Activated T-cell treated with anti-CD3 and anti-CD28 coated beads, Interleukin-2, amount 50 U/mL, for 1 hour (primary cell): ENCODE measurements around the gene SETD7.
"Not testable (repeated sequence)": the region's sequence is repeated elsewhere in the genome, so short reads cannot be mapped to it uniquely, and the experiment has no call there.

ENCODE experiments used
- DNase-seq: peaks from one replicate; pipeline ENCODE4 v3.0.0-alpha.2; 2020

Gene SETD7

DNA sequence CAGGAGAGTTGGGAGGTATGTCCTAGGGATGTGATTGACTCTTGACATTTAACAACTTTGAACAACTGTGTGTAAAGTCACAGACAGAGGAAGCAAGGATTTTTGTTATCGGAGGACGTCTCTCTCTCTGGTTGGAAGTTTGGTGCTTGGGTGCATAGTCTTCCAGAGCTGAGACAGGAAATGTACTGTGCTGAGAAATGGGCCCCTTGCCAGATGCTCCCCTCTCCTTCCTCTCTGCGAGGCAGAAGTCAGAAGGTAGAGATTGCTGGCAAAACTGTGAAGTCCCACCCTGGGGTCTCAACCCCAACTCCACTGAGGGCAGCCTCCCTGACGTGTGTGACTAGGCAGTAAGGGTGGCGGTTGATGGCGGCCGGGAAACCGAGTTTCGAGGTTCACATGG lies 49.2 kb downstream of the SETD7 start:
- DNase-seq, result no peak

DNA sequence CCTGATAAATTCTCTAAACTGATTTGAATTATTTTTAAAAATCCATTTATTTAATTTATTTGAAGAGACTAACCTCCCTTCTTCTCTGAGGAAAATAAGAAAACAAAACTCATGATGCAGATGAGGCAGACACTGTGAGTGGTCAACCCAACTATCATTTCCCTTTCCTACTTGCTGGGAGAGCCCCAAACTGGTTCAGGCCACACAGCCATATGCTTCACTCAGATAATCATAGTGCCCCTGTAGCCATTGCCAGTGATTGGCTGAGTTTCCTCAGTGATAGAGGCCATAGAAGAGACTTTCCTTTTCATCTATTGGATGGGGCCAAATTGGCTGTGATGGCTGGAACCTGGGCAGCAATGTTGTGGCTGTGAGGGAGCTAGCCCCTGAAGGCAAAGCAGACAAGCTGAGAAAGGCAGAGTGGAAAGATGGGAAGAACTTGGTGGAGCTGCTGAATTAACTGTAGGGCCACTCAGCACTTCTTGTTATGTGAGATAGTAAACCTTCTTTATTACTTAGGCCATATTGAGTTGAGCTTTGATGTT lies 52.3 kb downstream of the SETD7 start:
- no peak for DNase-seq

DNA sequence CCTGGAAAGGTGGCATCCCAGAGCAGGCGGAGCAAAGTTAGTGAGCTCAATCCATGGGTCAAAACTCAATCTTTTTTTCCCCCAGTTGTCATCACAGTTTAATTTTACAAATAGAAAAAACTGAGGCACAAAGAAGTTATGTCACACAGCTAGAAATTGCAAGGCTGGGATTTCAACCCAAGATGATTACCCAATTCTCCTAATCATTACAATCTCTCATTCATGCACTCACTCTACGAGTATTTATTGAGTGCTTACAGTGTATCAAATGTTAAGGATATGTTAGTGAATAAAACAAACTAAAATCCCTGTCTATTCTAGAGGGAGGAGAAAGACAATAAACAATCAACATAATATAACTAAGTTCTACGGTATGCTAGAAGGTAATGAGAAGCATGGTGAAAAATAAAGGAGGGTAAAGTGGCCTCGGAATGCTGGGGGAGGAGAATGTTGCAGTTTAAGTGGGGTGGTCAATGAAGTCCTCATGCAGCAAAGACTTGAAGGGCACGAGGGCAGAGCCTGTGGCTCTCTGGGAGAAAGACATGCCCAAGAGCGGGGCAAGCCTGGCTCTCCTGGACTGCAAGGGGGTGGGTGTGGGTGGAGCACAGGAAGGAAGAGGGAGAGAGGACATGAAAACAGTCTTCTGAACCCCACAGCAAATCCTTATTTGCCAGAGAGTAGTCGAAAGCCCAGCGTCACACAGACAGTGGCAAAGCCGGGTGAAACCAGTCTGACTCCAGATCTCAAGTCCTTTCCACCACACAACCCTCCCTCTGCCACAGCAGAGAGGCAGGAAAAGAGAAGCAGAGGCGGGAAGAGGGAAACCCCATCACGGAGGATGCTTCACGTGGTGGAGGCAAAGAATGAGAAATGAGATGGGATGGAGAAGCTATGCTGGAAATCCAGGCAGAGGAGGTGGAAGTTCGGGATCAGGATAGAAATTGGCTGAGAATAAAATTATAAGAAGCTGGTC lies 53.8 kb downstream of the SETD7 start:
- no peak for DNase-seq

DNA sequence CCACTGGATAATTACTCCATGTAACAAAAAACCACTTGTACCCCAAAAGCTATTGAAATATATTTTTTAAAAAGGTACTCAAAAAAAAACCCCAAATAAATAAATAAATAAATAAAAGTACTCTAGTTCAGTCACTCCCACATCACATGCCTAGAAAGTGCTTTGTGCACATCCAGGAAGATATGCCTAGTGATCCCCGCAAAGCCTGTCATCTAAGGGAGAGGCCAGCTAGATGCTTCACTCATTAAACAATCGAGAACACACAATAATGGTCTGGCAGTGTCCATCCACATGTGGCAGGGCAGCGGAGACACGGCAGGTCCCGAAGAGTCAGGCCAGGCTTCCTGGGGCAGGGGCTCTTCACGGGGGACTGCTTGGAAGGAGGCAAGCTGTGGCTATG lies 54.5 kb downstream of the SETD7 start:
- no peak for DNase-seq

DNA sequence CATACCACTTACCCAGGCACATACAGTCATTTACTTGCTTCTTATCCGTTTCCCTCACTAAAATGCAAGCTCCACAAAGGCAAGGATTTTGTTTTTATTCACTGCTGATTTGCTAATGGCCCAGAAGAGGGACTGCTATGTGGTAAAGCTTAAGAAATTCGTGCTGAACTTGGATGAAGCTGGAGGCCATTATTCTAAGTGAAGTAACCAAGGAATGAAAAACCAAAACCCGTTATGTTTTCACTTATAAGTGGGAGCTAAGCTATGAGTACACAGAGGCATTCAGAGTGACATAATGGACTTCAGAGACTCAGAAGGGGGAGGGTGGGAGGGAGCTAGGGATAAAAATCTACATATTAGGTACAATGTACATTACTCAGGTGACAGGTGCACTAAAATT lies 54.9 kb downstream of the SETD7 start:
- no peak for DNase-seq

GRCh38 chr4:139499186-139499585 lies 56.8 kb downstream of the SETD7 start:
- no peak for DNase-seq

DNA sequence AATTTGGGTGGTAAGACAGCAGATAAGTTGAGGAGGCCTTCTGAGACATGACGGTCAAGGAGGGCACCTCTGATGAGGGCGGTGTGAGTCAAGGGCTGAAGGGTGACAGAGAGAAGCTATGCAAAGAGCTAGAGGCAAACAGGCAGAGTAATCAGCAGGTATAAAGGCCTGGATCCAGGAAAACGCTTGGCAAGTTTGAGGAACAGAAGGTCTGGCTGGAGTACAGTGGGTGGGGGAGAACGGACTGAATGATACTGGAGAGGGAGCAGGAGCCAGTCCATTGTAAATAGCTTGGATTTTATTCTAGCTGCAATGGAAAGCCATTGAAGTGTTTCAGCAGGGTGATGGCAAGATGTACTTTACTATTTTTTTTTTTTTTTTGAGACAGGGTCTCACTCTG lies 62.8 kb downstream of the SETD7 start:
- DNase-seq, result no peak

GRCh38 chr4:139492429-139492828 lies 63.6 kb downstream of the SETD7 start:
- no peak for DNase-seq

DNA sequence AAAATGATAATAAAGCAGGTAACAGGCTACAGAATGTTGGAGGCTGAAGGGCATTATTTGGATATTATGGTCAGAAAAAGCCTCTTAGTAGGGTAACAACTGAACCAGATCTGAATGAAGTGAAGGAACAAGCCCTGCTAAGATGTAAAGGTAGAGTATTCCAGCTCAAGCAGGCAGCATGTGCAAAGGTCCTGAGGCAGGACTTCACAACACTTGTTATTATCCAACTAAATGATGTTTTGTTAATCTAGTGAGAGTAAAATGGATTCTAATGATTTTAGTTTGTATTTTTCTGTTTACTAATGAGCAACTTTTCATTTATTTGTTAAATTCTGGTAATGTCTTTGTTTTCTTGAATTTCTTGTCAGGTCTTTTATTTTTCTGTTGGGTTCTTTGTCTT lies 66.4 kb downstream of the SETD7 start:
- DNase-seq, result no peak

- DNase-seq, result no peak
These were observed 67.6 kb downstream of the SETD7 start for GRCh38 chr4:139488442-139488841.

GRCh38 chr4:139484783-139485311 lies 71.2 kb downstream of the SETD7 start:
- no peak for DNase-seq

DNA sequence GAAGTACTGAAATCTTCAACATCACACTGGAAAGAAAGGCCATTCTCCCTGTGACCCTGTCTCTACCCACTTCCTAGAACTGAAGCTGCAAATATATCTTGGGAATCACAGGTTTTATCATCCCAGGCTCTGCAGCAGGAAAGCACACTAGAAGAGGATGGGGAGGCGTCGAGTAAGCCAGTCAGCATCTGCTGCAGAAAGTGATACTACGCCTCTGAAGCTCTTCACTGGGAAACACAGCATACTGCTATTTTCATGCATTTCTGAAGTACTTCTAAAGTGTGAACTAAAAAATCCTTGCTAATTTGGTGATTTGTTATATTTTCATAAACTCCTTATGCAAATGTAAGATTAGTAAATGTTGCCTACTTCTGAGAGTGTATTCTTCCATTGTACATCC lies 73.0 kb downstream of the SETD7 start:
- no peak for DNase-seq

GRCh38 chr4:139481465-139481864 lies 74.6 kb downstream of the SETD7 start:
- DNase-seq, result no peak

GRCh38 chr4:139476363-139476762 lies 79.7 kb downstream of the SETD7 start:
- DNase-seq, result no peak

DNA sequence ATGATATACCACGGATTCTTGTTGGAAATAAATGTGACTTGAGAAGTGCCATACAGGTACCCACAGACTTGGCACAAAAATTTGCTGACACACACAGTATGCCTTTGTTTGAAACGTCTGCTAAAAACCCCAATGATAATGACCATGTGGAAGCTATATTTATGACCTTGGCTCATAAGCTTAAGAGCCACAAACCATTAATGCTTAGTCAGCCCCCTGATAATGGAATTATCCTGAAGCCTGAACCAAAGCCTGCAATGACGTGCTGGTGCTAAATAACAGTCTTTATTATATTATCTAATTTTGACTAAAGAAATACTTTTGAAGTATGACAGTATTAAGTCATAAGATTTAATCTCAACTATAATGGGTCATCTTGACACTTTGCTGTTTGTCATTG lies 83.2 kb downstream of the SETD7 start:
- no peak for DNase-seq

DNA sequence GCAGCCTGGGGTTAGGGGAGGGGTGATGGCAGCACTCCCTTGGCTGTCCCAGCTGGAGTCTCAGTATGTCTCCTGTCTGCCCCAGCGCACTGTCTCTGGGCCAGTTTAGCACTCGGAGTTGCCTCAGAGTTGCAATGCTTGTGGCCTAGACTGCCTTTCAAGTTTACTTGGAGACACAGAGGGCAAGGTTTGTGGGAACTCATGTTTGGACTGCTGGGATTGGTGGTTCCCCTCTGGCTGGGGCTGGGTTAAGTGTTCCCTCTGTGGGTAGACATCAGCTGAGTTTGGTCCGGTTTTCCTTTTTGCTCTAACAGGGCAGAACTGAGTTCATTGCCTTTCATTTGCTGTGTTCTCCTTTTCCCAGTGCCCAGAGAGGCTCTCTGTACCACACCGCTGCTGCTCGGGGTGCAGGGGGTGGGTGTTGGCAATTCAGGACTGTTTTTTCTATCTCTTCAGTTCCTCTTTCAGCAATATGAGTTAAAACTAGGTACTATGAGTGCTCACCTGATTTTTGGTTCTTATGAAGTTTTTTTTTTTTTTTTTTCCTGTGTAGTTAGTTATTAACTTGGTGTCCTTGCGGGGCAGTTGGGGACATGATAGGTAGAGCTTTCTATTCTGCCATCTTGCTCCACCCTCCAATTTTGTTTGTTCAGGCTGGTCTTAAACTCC lies 84.9 kb downstream of the SETD7 start:
- no peak for DNase-seq

DNA sequence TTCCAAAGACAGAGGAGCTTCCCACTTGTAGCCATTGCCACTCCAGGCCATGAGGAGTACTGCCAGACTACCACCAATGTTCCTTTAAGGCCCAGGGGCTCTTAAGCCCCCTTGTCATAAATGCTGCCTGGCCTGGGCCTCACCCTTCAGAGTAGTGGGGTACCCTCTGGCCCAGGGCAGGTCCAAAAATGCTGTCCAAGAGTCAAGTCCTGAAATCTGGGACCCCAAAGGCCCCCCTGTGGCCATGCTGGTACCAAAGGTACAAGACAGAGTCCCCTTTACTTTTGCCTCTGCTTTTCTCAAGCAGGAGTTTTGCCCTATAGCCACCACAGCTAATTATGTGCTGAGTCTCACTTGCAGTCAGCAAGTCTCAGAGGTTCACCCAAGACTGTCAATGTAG lies 85.7 kb downstream of the SETD7 start:
- DNase-seq, result no peak

DNA sequence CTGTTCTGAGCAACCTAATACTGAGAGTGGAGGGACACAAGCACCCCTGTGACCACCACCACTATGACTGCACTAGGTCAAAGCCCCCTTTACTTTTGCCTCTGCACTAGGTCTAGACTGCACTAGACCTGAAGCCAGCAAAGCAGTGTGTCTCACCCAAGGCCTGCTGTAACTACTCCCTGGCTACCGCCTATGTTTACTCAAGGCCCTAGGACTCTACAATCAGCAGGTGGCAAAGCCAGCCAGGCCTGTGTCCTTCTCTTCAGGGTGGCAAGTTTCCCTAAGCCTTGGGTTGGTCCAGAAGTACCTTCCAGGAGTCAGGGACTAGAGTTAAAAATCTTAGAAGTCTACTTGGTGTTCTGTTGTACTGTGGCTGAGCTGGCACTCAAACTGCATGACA lies 86.2 kb downstream of the SETD7 start:
- no peak for DNase-seq

- no peak for DNase-seq
These were observed 86.8 kb downstream of the SETD7 start for GRCh38 chr4:139469216-139469615.

GRCh38 chr4:139468756-139469155 lies 87.3 kb downstream of the SETD7 start:
- not testable (repeated sequence) for DNase-seq

DNA sequence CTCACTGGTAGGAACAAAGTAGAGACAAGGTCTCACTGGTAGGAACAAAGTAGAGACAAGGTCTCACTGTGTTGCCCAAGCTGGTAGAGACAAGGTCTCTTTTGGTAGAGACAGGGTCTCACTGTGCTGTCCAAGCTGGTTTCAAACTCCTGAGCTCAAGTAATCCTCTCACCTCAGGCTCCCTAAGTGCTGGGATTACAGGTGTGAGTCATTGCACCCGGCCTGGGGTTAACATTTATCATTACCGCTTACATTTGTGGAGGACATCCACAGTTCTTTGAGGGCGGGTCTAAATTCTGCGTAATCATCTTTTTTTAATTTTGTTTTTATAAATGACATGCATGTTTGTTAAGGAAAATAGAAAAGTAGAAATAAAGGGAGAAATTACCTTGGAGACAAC lies 90.1 kb downstream of the SETD7 start:
- DNase-seq, result no peak

DNA sequence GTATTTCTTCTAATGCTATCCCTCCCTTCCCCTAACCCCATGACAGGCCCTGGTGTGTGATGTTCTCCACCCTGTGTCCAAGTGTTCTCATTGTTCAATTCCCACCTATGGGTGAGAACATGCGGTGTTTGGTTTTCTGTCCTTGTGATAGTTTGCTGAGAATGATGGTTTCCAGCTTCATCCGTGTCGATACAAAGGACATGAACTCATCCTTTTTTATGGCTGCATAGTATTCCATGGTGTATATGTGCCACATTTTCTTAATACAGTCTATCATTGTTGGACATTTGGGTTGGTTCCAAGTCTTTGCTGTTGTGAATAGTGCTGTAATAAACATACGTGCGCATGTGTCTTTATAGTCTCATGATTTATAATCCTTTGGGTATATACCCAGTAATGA lies 91.5 kb downstream of the SETD7 start:
- DNase-seq, result not testable (repeated sequence)

DNA sequence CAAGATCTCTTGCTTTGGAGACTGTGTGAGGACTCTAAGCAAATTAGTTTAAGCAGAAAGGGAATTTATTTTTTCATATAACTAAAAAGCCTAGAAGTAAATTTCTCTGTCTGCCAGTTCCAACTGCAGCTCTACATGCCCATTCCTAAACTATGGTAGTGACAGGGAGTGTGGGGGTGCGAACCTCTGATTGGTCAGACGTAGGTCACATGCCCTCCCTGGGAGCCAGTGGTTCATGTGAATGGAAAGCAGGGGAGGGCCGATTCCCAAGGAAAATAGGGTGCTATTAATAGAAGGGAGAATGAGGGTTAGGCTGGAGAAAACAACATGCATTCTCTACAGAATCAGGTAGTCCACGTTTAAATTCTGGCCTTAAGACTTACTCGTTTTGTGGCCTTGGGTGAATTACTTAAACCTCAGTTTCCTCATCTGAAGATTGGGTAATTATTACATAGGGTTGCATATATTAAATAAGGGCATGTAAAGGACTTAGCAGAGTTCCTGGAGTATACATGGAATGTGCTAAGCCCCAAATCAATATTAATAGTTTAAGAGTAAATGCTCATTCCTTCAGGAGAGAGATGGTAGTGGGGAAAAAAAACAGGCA lies 94.9 kb downstream of the SETD7 start:
- no peak for DNase-seq
